Neural cell (in vitro differentiated cells): Measurements from ENCODE around the gene MYOT. TPM values are rescaled to one million over a fixed set of nuclear protein-coding genes. Genes with fewer than 3 reads are reported as not detected.
"Not testable (repeated sequence)": the region's sequence is repeated elsewhere in the genome, so short reads cannot be mapped to it uniquely, and the experiment has no call there.

ENCODE experiments used
- H2AFZ ChIP-seq: fragments of 200-600, 300-800 bp; sonication (generic), shearing (Covaris generic); 2 replicates; pipeline ENCODE4 v1.6.0; 2014; ENCODE audit warnings: low read depth, mild to moderate bottlenecking, antibody characterized with exemption, low read length, moderate library complexity
- H3F3A ChIP-seq: fragments of 200-600 bp; shearing (Covaris generic); 2 replicates; pipeline ENCODE4 v1.6.1; 2016; ENCODE audit warnings: mild to moderate bottlenecking, moderate library complexity, mixed read lengths, antibody characterized with exemption, low read length; ENCODE audit not compliant: insufficient read depth, poor library complexity, severe bottlenecking
- H3K27ac ChIP-seq: fragments of 200-600, 300-800 bp; sonication (generic), shearing (Covaris generic); 2 replicates; pipeline ENCODE4 v1.5.1; 2014; ENCODE audit warnings: mild to moderate bottlenecking, low read length, moderate library complexity
- H3K27me3 ChIP-seq: fragments of 300-800, 200-600 bp; sonication (generic), shearing (Covaris generic); 2 replicates; pipeline ENCODE4 v1.6.0; 2014; ENCODE audit warnings: mild to moderate bottlenecking, low read depth, low read length, moderate library complexity; ENCODE audit not compliant: insufficient read depth
- H3K36me3 ChIP-seq: fragments of 300-800, 200-600 bp; sonication (generic), shearing (Covaris generic); 2 replicates; pipeline ENCODE4 v1.5.1; 2014; ENCODE audit warnings: mild to moderate bottlenecking, antibody characterized with exemption, low read length, moderate library complexity; ENCODE audit not compliant: insufficient read depth
- H3K4me2 ChIP-seq: fragments of 300-800, 200-600 bp; sonication (generic), shearing (Covaris generic); 2 replicates; pipeline ENCODE4 v1.6.0; 2014; ENCODE audit warnings: mild to moderate bottlenecking, low read length
- H3K4me3 ChIP-seq: fragments of 300-800, 200-600 bp; sonication (generic), shearing (Covaris generic); 2 replicates; pipeline ENCODE4 v1.5.1; 2014; ENCODE audit warnings: mild to moderate bottlenecking, low read length, moderate library complexity
- H3K79me2 ChIP-seq: fragments of 200-600 bp; shearing (Covaris generic); replicated peaks from 2 replicates; pipeline ENCODE4 v1.6.0; 2014; ENCODE audit warnings: mild to moderate bottlenecking, low read length, moderate library complexity; ENCODE audit not compliant: insufficient read depth
- H3K9ac ChIP-seq: fragments of 300-800, 200-600 bp; sonication (generic), shearing (Covaris generic); 2 replicates; pipeline ENCODE4 v1.6.1; 2016; ENCODE audit warnings: mild to moderate bottlenecking, low read length, mixed read lengths
- H3K9me2 ChIP-seq: fragments of 200-600 bp; shearing (Covaris generic); 2 replicates; pipeline ENCODE4 v1.6.1; 2016; ENCODE audit warnings: mild to moderate bottlenecking, low read length, mixed read lengths; ENCODE audit not compliant: insufficient read depth
- H3K9me3 ChIP-seq: fragments of 200-600, 300-800 bp; sonication (generic), shearing (Covaris generic); 2 replicates; pipeline ENCODE4 v1.6.1; 2016; ENCODE audit warnings: mild to moderate bottlenecking, mixed run types, low read length, moderate library complexity, mixed read lengths
- H4K20me1 ChIP-seq: fragments of 200-600 bp; shearing (Covaris generic); 2 replicates; pipeline ENCODE4 v1.6.1; 2016; ENCODE audit warnings: mild to moderate bottlenecking, mixed run types; ENCODE audit not compliant: insufficient read depth
- EP300 ChIP-seq: fragments of 450-650 bp; conservative IDR thresholded peaks from 2 replicates; pipeline ENCODE4 v1.6.1; 2014; ENCODE audit warnings: antibody characterized with exemption, mild to moderate bottlenecking, moderate library complexity; ENCODE audit not compliant: poor library complexity, severe bottlenecking
- EZH2 ChIP-seq: fragments of 200-600, 300-800 bp; shearing (Covaris generic), sonication (generic); IDR thresholded peaks from 2 replicates; pipeline ENCODE4 v1.6.1; 2014; ENCODE audit warnings: antibody characterized with exemption, low read length, borderline replicate concordance, mild to moderate bottlenecking; ENCODE audit not compliant: insufficient read depth, poor library complexity, severe bottlenecking
- MXI1 ChIP-seq: fragments of 450-650 bp; conservative IDR thresholded peaks from 2 replicates; pipeline ENCODE4 v1.6.1; 2014; ENCODE audit warnings: antibody characterized with exemption, mild to moderate bottlenecking; ENCODE audit not compliant: poor library complexity, severe bottlenecking
- POLR2AphosphoS5 ChIP-seq: IDR thresholded peaks from 2 replicates; pipeline ENCODE4 v1.6.1; 2012
- RAD21 ChIP-seq: fragments of 450-650 bp; conservative IDR thresholded peaks from 2 replicates; pipeline ENCODE4 v1.6.1; 2014; ENCODE audit warnings: antibody characterized with exemption, mild to moderate bottlenecking, moderate library complexity
- SMC3 ChIP-seq: fragments of 450-650 bp; conservative IDR thresholded peaks from 2 replicates; pipeline ENCODE4 v1.6.1; 2014; ENCODE audit warnings: antibody characterized with exemption, mild to moderate bottlenecking, moderate library complexity; ENCODE audit not compliant: poor library complexity
- TAF1 ChIP-seq: IDR thresholded peaks from 2 replicates; pipeline ENCODE4 v1.6.1; 2012; ENCODE audit warnings: low read depth
- polyA plus RNA-seq: library from polyadenylated mRNA; depleted of rRNA; stranded (reverse); fragments of >200 nt; gene quantifications from 2 replicates; pipeline ENCODE4 v1.2.3, GENCODE V29; 2014
- TF ChIP-seq, protein P1 (sequence below): IDR thresholded peaks from 2 replicates; pipeline ENCODE4 v1.6.1; 2012; ENCODE audit warnings: borderline replicate concordance
- TF ChIP-seq, protein P2 (sequence below): fragments of 450-650 bp; IDR thresholded peaks from 2 replicates; pipeline ENCODE4 v1.5.1; 2014; ENCODE audit warnings: antibody characterized with exemption, mild to moderate bottlenecking, moderate library complexity; ENCODE audit not compliant: poor library complexity, severe bottlenecking

The MYOT gene
- polyA plus RNA-seq, 1 donor from 2014 or later = not detected

DNA sequence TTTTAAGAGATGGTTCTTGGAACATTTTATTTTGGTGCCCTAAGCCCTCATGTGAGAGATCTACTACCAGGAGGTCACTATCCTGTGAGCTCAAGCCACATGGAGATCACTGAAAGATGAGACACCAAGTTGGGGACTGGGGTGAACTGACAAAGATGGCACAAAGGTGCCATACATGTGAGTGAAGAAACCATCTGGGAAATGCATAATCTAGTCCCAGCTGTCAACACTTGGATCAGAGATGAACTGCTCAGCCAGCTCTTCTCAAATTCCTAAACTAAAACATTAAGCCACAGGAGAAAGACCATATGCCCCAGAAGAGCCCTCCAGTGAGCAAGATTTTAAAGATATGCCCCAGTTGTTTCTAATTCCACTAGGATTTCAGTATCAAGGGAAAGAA lies 22.2 kb upstream of the MYOT start:
- Histone ChIP-seq H3K27me3 (no peaks in the 10 kb centered on the region), H3K9me3 (no peaks in the 10 kb centered on the region), H2AFZ (no peak overlapping the region), H3K9me2 (no peaks in the 10 kb centered on the region), H3K4me3 (no peak overlapping the region), H4K20me1 (no peaks in the 10 kb centered on the region), H3K9ac (no peak overlapping the region), H3F3A (no peaks in the 10 kb centered on the region), H3K36me3 (no peaks in the 10 kb centered on the region), H3K27ac (no peak overlapping the region), H3K4me2 (no peak overlapping the region), H3K79me2 (no peaks in the 10 kb centered on the region)
- no peak for TF ChIP-seq RAD21

DNA sequence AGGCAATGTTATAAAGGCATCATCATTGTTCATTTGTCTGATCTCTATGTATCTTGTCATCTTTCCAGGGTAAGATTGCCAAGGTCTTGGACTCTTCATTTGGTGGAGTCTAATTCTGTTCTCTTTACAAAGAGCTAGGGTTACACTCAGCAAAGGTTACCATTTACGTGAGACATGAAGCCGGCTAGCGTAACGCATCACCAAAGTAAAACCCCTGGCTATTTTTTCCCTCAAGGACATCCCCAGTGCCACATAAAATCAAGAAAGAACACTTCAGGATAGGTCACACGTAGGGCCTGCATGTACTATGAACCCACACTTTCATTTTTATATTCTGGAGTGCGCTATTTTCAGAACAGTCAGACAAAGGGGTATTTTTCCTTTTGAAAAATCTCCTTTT lies 20.0 kb upstream of the MYOT start:
- Histone ChIP-seq H3K27me3 (no peaks in the 10 kb centered on the region), H3K27ac (no peak overlapping the region), H4K20me1 (no peaks in the 10 kb centered on the region), H3K9me2 (no peaks in the 10 kb centered on the region), H3F3A (no peaks in the 10 kb centered on the region), H3K36me3 (no peaks in the 10 kb centered on the region), H2AFZ (no peak overlapping the region), H3K79me2 (no peaks in the 10 kb centered on the region), H3K9ac (no peak overlapping the region), H3K4me2 (no peak overlapping the region), H3K4me3 (no peak overlapping the region), H3K9me3 (no peaks in the 10 kb centered on the region)
- TF ChIP-seq POLR2AphosphoS5 = no peak
- no peak for TF ChIP-seq SMC3
- TF ChIP-seq, protein P1, sequence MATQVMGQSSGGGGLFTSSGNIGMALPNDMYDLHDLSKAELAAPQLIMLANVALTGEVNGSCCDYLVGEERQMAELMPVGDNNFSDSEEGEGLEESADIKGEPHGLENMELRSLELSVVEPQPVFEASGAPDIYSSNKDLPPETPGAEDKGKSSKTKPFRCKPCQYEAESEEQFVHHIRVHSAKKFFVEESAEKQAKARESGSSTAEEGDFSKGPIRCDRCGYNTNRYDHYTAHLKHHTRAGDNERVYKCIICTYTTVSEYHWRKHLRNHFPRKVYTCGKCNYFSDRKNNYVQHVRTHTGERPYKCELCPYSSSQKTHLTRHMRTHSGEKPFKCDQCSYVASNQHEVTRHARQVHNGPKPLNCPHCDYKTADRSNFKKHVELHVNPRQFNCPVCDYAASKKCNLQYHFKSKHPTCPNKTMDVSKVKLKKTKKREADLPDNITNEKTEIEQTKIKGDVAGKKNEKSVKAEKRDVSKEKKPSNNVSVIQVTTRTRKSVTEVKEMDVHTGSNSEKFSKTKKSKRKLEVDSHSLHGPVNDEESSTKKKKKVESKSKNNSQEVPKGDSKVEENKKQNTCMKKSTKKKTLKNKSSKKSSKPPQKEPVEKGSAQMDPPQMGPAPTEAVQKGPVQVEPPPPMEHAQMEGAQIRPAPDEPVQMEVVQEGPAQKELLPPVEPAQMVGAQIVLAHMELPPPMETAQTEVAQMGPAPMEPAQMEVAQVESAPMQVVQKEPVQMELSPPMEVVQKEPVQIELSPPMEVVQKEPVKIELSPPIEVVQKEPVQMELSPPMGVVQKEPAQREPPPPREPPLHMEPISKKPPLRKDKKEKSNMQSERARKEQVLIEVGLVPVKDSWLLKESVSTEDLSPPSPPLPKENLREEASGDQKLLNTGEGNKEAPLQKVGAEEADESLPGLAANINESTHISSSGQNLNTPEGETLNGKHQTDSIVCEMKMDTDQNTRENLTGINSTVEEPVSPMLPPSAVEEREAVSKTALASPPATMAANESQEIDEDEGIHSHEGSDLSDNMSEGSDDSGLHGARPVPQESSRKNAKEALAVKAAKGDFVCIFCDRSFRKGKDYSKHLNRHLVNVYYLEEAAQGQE = no peak
- TF ChIP-seq, protein P2, sequence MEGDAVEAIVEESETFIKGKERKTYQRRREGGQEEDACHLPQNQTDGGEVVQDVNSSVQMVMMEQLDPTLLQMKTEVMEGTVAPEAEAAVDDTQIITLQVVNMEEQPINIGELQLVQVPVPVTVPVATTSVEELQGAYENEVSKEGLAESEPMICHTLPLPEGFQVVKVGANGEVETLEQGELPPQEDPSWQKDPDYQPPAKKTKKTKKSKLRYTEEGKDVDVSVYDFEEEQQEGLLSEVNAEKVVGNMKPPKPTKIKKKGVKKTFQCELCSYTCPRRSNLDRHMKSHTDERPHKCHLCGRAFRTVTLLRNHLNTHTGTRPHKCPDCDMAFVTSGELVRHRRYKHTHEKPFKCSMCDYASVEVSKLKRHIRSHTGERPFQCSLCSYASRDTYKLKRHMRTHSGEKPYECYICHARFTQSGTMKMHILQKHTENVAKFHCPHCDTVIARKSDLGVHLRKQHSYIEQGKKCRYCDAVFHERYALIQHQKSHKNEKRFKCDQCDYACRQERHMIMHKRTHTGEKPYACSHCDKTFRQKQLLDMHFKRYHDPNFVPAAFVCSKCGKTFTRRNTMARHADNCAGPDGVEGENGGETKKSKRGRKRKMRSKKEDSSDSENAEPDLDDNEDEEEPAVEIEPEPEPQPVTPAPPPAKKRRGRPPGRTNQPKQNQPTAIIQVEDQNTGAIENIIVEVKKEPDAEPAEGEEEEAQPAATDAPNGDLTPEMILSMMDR = no peak
- no peak for TF ChIP-seq EZH2
- TF ChIP-seq RAD21 = no peak
- TF ChIP-seq MXI1 = no peak
- no peak for TF ChIP-seq EP300
- TF ChIP-seq TAF1 = no peak

DNA sequence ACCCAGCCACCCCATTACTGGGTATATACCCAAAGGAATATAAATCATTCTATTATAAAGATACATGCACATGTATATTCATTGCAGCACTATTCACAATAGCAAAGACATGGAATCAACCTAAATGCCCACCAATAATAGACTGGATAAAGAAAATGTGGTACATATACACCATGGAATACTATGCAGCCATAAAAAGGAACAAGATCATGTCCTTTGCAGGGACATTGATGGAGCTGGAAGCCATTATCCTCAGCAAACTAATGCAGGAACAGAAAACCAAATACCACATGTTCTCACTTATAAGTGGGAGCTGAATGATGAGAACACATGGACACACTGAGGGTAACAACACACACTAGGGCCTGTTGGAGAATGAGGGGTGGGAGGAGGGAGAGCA lies 14.5 kb upstream of the MYOT start:
- H3K36me3 ChIP-seq, H3K27ac ChIP-seq, H3K9me2 ChIP-seq, H3K4me3 ChIP-seq, H3K9ac ChIP-seq, H3K9me3 ChIP-seq, H3K27me3 ChIP-seq, H3K79me2 ChIP-seq, H2AFZ ChIP-seq, H3K4me2 ChIP-seq, H3F3A ChIP-seq, H4K20me1 ChIP-seq: not testable (repeated sequence)
